HG03097 (cell line): ENCODE measurements around the gene DHX8.

Experiments
- ATAC-seq: cut with Tn5 transposase; IDR thresholded peaks from one replicate; pipeline ENCODE4 v1.9.1; 2021; ENCODE audit not compliant: unreplicated experiment, low FRiP score

DHX8 gene

DNA sequence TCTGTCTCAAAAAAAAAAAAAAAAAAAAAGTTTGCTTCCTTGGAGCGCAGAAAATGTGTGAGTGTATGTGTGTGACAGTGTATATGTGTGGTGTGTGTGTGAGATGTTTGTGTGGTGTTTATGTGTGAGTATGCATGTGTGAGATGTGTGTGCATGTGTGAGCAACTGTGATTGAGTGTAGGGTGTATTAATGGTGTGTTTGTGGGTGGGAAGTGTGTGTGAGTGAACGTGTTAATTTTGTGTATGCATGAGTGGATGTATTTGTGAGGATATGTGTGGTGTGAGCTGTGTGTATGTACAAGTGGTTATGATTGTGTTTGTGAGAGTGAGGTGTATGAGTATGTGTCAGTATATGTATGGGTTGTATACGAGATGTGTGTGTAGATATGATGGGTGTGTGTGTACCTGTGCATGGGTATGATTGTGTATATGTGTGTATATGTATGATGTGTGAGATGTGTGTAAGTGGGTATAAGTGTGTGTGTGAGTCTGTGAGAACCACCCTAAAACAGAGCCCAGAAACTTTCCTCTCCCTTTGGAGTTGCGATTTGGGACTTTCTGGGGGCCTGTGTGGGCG is 84.8 kb downstream of the DHX8 start:
- no peak for ATAC-seq

- ATAC-seq = no peak
Measured at GRCh38 chr17:43570518-43570928, 86.7 kb downstream of the DHX8 start.

- no peak for ATAC-seq
Measured at GRCh38 chr17:43572368-43572980, 88.7 kb downstream of the DHX8 start.

DNA sequence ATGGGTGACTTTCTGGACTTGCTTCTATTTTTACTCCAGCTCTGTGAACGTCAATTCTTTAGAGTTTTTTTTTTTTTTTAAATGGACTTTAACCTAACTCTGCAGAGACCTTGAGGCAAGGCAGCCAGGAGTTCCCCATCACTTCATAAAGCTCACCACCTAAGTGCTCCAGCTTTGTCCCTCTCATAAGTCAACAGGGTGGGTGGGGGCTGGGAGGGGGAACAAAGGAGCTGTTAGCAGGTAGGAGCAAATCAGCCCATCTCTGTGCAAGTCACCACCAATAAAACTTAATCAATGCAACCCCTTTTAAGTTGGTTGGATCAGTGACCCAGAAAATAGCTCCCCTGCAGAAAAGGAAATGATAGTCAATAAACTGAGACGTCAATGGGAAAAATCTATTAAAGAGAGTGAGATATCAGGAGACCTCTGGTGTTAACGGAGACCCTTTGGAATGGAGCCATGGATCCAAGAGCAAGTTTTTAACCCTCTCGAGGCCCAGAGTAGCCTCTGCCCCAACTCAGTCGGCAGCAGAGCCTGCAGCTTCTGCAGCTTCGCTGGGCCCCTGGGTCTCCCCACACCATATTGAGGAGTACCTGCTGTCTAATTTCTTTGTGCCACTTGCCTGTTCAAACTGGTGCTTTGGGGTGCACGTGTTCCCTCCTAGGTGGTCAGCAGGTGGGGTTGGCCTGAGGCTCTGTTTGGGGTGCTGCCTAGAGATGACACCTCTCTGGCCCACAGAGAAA is 90.0 kb downstream of the DHX8 start:
- no peak for ATAC-seq

DNA sequence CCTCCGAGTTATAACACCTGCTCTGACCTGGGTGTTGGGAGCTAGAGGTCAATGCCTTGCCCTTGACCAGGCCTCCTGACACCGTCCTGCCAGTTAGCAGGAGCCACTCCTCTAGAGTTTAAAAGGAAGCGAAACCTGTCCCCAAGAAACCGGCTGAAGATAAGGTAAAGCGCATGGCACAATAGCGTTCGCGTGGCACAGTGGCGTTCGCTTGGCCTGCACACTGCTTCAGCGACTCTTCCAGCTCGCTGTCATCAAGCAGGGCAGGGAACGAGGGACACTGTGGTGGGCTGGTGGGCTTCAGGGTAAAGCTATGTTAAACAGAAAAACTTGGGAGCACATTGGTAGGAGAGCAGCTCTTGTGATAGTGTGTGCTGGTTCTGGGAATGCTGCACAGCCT is 90.6 kb downstream of the DHX8 start:
- no peak for ATAC-seq

DNA sequence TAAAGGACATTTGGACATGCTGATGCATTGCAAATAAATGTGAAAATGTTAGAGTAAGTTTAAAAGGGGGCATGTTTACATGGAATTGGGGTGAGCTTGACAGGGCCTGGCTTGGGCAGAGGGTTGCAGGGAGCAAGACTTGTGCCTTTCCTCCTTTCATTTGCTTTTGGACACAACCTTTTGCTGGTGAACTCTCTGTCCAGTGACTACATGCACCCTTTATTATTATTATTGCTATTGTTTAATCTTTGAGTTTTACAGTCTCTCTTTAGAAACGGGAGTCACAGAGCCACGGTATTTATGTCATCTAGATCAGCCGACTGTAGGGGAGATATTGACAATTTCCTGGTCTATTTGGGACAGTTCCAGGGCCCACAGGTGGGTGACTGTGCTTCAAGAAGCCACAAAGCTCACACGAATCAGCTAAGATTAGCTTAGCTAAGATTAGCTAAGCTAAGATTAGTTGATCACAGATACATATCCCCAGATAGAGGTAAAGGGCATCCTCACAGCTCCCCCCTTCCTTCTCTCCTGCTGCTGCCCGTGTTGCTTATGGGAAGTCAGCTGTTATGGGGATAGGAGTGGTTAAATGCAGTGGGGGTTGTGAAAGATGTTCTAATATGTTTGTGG is 91.2 kb downstream of the DHX8 start:
- no peak for ATAC-seq
